Activated naive CD8-positive, alpha-beta T cell treated with anti-CD3 and anti-CD28 coated beads, Interleukin-2, amount 10 ng/mL, durations not matched to agents 7 days and 5 days (primary cell): ENCODE measurements around the gene S100A6. TPM values are rescaled to one million over a fixed set of nuclear protein-coding genes. Genes with fewer than 3 reads are reported as not detected.

Experiments
- ATAC-seq: fragments of 150-1000 bp; cut with Tn5 transposase; one replicate; pipeline ENCODE4 v1.10.0; 2021; ENCODE audit warnings: low read depth, moderate library complexity
- POLR2A ChIA-PET: fragments of 350-600 bp; sonication (Branson Sonifier 250); formaldehyde crosslinking; loops from one replicate; lab custom pipeline; 2021; ENCODE audit warnings: antibody characterized with exemption; lab: Charles Lee
- DNase-seq: peaks from one replicate; pipeline ENCODE4 v3.0.0; 2021
- H3K27ac Mint-ChIP-seq: one replicate; pipeline ENCODE4 v1.8.0; 2022; ENCODE audit warnings: mild to moderate bottlenecking, mixed read lengths
- H3K27me3 Mint-ChIP-seq: one replicate; pipeline ENCODE4 v1.8.0; 2022; ENCODE audit warnings: mild to moderate bottlenecking, moderate library complexity, mixed read lengths
- H3K36me3 Mint-ChIP-seq: one replicate; pipeline ENCODE4 v1.8.0; 2021; ENCODE audit warnings: mild to moderate bottlenecking, mixed read lengths
- H3K4me1 Mint-ChIP-seq: one replicate; pipeline ENCODE4 v1.8.0; 2021; ENCODE audit warnings: mixed read lengths
- H3K4me3 Mint-ChIP-seq: one replicate; pipeline ENCODE4 v1.8.0; 2022; ENCODE audit warnings: mild to moderate bottlenecking, moderate library complexity, mixed read lengths
- H3K9me3 Mint-ChIP-seq: one replicate; pipeline ENCODE4 v1.8.0; 2021; ENCODE audit warnings: mixed read lengths
- total RNA-seq, 2 experiments: library from RNA; stranded (reverse); gene quantifications; one replicate each; pipeline ENCODE4 v1.2.3, GENCODE V29; 2021

The S100A6 gene
- total RNA-seq, 2 experiments from 2014 or later, result 365 to 373 TPM

DNA sequence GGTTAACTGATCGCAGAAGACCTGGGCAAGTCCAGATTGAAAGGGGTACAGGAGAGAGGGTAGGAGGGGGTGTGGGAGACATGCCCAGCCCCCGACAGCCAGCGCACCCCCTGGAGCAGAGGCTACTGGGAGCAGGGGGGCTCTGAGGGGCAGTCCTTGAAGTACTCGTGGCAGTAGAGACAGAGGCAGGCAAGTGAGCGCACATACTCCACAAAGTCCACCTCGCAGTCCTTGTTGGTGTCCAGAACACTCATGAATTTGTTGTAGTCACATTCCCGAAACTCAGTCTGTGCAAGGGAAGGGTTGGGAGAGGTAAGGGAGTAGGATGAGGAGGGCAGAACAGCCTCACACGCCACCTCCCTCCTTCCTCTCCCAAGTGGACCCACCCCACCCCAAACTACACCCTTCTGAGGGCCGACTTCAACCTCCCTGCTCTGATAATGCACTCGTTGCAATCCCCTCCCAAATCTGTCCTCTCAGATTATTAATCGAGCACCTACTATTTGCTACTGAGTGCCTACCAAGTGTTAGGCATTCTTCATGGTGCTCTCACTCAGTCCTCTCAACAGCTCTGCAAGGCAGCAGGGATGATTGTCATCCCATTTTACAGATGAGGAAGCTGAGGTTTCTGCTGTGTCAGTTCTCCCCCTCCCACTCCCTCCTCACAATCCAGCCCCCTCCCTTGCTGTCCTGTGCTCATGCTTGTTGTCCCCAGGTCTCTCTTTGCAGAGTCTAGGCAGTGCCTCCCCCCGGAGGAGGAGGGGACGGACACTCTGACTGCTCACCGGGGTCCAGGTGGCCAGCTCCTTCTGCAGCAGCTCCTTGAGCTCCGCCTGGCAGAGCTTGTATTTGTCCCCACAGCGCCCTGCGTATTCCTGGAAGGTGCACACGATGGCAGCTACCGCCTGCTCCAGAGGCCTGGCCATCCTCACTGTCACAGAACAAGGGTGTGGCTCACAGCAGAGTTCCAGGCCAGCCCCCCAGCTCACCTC is 12.1 kb upstream of the S100A6 start:
- peaks cover 13% of the 10 kb centered on the region for H3K36me3 Mint-ChIP-seq
- peaks cover 39% of the 10 kb centered on the region for H3K4me1 Mint-ChIP-seq
- no peaks in the 10 kb centered on the region for H3K27me3 Mint-ChIP-seq
- POLR2A ChIA-PET, result interaction anchor here (0.6 to 4.6 kb wide), 2 partner anchors 13 kb away, joined by 6 to 140 read pairs; partner anchors contain the start of gene S100A6
- no peak overlapping the region for H3K4me3 Mint-ChIP-seq
- ATAC-seq, result no peak
- DNase-seq, result peak; percentile 10
- no peaks in the 10 kb centered on the region for H3K9me3 Mint-ChIP-seq
- H3K27ac Mint-ChIP-seq, result peak overlapping the region; percentile 50

DNA sequence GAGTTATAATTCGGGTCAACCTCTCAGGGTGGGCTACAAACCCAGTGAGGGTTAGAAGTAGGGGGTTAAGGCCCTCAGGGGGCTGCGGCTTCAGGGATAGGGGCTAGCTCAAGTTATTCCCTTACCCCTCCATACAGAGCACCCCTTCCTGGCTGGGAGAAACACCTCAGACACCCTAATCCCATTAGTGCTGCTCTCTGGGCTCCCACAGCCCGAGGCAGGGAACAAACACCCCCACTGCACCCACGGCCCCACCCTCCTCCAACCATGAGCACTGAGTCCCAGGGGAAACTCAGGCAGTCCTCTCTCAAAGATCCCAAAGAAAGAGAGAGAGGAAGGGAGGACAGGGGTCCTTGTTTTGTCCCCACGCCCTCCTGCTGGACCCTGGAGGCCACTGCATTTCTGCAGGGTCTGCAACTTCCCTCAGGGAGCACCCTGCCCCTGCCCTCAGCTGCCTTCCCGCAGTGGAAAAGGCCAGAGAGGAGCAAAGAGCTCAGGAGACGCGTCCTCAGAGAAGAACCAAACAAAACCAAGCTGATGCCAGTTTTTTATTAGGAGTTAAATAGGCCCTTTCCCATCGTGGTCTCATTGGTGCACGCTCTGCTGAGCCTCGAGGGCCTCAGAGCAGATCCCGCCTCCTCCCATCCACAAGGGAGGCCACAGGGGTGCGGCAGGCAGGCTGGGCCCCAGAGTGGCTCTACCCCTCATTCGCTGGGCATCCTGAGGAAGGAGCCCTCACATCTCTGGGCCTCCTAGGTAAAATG is 11.2 kb upstream of the S100A6 start:
- Mint-ChIP-seq H3K36me3 (peaks cover 13% of the 10 kb centered on the region), H3K27me3 (no peaks in the 10 kb centered on the region), H3K4me1 (peaks cover 46% of the 10 kb centered on the region), H3K27ac (peak overlapping the region; percentile 59), H3K4me3 (no peak overlapping the region), H3K9me3 (no peaks in the 10 kb centered on the region)
- ATAC-seq (no peak), DNase-seq (no peak)
- POLR2A ChIA-PET, result interaction anchor here (0.8 to 4.6 kb wide), 3 partner anchors 13 to 87 kb away, joined by 3 to 140 read pairs (median 20); partner anchors contain the start of genes CHTOP and S100A6

DNA sequence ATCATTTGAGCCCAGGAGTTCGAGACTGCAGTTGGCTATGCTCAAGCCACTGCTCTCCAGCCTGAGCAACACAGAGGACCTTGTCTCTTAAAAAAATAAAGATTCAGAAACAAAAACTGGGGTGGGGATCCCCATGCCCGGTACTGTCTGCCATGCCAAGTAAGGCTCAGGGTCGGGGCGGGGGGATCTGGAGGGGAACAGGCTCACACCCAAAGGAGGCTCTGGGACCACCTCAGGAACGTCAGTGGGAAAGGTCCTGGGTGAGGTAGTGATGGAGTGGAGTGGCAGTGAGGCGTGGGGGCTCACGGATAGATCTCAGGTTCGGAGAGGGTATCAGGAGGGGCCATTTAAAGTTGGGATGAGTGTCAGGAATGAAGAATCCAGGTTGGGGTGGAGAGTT is 10.6 kb upstream of the S100A6 start:
- H3K9me3 Mint-ChIP-seq, result no peaks in the 10 kb centered on the region
- peaks cover 13% of the 10 kb centered on the region for H3K36me3 Mint-ChIP-seq
- POLR2A ChIA-PET, result interaction anchor here (0.8 to 4.6 kb wide), 5 partner anchors 12 to 88 kb away, joined by 3 to 140 read pairs (median 19); partner anchors contain the start of genes CHTOP and S100A6
- ATAC-seq (no peak), DNase-seq (no peak)
- H3K27me3 Mint-ChIP-seq, result no peaks in the 10 kb centered on the region
- no peak overlapping the region for H3K4me3 Mint-ChIP-seq
- peak overlapping the region; percentile 96 for H3K27ac Mint-ChIP-seq
- H3K4me1 Mint-ChIP-seq, result peaks cover 50% of the 10 kb centered on the region

DNA sequence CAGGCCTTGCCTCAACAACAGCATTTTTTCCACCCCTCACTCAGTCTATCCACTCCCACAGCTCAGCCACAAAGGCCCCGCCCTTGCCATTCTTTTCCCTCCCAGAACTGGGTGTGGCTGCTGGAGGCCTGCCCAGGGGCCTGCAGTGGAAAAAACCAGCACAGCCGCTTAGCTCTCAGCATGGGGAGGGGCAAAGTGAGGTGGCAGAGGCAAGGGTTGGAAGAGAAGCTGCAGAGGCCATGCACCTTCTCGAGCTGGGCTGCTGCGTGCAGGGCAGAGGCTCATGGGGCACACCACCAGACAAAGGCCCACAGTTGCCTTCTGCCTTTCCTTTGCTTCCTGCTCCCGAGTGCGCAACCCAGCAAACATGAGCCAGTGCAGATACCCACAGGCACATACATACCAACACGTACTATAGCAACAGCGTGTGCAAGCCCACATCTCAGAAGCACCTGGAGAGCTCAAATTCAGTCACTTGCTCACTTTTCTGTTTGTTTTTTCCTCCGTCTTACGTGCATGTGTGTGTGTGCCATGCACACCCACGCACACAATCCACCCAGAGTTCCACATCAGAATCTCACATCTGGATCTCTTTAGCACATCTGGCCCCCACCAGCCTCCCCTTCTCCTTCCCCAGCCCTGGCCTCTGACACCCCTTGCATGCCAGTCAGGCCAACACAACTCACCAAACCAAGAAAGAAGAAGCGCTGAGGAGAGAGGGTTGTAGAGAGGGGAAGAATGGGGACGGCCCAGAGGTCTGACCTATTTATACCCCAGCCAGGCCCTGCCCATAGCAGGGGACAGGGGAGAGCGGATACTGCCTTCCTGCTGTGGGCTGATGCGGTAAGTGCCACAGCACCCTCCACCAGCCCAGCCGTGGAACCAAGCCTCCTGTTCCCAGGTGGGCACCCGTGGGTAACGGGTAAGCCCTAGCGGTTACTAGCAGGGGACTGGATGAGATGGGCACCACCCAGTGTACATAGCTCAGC is 9.6 kb upstream of the S100A6 start, which contains the start of gene S100A4:
Gene S100A4 (minus strand): TSS at position 740 of the 989 bp plus-strand sequence. CDS start 1,012 bp downstream, outside the sequence.
- no peaks in the 10 kb centered on the region for H3K9me3 Mint-ChIP-seq
- peak within 1 kb of the TSS; percentile 96 for H3K27ac Mint-ChIP-seq
- DNase-seq, result peak; percentile 86
- H3K4me1 Mint-ChIP-seq, result peaks cover 58% of the 10 kb centered on the region
- peak; percentile 81 for ATAC-seq
- H3K4me3 Mint-ChIP-seq, result peak within 1 kb of the TSS; percentile 93
- H3K36me3 Mint-ChIP-seq, result peaks cover 13% of the 10 kb centered on the region
- POLR2A ChIA-PET, result interaction anchor here (0.6 to 4.6 kb wide), 12 partner anchors 9 to 445 kb away, joined by 3 to 140 read pairs (median 4); partner anchors contain the start of genes CHTOP, RPS27 and S100A6
- no peaks in the 10 kb centered on the region for H3K27me3 Mint-ChIP-seq

DNA sequence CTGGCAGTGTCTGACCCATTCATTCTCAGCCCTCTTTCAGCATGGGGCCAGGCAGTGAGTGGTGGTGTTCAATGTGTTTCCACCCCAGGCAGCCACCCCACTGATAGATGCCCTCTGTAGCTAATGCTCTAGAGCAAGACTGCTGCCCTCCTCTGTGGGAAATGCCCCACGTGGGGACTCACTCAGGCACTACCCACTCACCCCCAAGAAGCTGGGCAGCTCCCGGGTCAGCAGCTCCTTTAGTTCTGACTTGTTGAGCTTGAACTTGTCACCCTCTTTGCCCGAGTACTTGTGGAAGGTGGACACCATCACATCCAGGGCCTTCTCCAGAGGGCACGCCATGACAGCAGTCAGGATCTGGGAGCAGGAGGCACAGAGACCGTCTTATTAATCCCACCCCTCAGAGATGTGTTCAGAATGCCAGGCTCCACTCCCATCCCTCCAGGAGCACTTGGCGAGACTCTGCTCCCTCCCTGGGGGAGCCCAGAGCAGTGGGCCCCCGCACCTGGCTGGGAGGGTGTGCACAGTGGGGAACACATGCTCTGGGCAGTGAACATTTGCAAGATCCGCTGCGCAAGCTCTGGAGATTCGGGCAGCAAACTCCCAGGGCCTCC is 8.8 kb upstream of the S100A6 start:
- peak overlapping the region; percentile 96 for H3K27ac Mint-ChIP-seq
- peaks cover 13% of the 10 kb centered on the region for H3K36me3 Mint-ChIP-seq
- peak overlapping the region; percentile 93 for H3K4me3 Mint-ChIP-seq
- DNase-seq (no peak), ATAC-seq (no peak)
- H3K4me1 Mint-ChIP-seq, result peaks cover 66% of the 10 kb centered on the region
- POLR2A ChIA-PET, result interaction anchor here (0.6 to 4.6 kb wide), 12 partner anchors 10 to 446 kb away, joined by 3 to 140 read pairs (median 4); partner anchors contain the start of genes CHTOP, RPS27 and S100A6
- no peaks in the 10 kb centered on the region for H3K27me3 Mint-ChIP-seq
- H3K9me3 Mint-ChIP-seq, result no peaks in the 10 kb centered on the region

DNA sequence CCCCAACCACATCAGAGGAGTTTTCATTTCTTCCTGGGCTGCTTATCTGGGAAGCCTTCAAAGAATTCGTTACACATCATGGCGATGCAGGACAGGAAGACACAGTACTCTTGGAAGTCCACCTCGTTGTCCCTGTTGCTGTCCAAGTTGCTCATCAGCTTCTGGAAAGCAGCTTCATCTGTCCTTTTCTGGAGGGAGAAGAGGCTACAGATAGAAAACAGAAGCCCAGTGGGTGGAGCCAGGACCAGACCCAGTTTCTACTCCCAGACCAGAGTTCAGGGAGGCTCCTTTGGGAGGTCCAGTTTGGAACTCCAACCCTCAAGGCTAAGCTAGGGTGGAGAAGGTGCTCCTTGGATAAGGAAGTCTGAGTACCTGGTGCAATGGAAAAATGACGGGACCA is 7.9 kb upstream of the S100A6 start:
- H3K27ac Mint-ChIP-seq, result peak overlapping the region; percentile 51
- H3K9me3 Mint-ChIP-seq, result no peaks in the 10 kb centered on the region
- H3K4me1 Mint-ChIP-seq, result peaks cover 65% of the 10 kb centered on the region
- H3K36me3 Mint-ChIP-seq, result peaks cover 13% of the 10 kb centered on the region
- no peak for ATAC-seq
- no peak overlapping the region for H3K4me3 Mint-ChIP-seq
- POLR2A ChIA-PET, result interaction anchor here (1.1 to 4.6 kb wide), 5 partner anchors 9 to 90 kb away, joined by 4 to 140 read pairs (median 19); partner anchors contain the start of genes CHTOP and S100A6
- DNase-seq, result no peak
- no peaks in the 10 kb centered on the region for H3K27me3 Mint-ChIP-seq

DNA sequence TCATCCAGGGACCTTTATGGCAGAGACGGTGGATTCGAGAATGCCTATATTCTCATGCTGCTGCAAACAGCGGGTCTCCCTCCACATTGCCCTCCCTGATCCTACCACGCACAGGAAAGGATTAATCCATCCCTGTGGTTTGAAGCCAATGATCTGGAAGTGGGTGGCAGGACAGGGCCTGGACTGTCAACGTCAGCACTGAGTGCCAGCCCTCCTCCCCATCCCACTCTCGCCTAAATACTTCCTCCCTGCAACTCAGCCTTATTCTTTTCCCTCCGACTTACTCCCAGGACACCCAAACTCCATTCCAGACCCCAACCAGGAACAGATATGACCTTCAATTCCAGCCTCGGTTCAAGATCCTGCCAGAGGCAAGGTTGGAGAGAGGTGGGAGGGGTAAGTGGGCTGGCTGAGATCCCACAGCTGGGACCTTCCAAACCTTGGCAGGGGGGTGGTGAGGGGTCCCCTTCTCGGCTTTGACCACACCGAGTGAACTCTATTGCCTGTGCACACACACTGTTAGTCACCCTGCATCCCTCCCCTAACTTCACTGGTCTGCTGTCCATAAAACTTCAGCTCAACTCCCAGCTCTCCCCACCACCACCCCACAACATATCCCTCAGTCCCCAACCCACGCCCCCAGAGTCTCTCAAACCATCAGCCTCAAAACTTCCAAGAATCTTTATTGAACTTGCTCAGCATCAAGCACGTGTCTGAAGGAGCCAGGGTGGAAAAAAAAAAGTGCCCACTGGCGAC is 7.3 kb upstream of the S100A6 start:
- H3K4me3 Mint-ChIP-seq, result no peak overlapping the region
- H3K9me3 Mint-ChIP-seq, result no peaks in the 10 kb centered on the region
- H3K36me3 Mint-ChIP-seq, result peaks cover 13% of the 10 kb centered on the region
- no peaks in the 10 kb centered on the region for H3K27me3 Mint-ChIP-seq
- peaks cover 60% of the 10 kb centered on the region for H3K4me1 Mint-ChIP-seq
- POLR2A ChIA-PET, result interaction anchor here (4.6 kb wide), 1 partner anchor 9 kb away, joined by 140 read pairs; the partner anchor contains the start of gene S100A6
- no peak for DNase-seq
- H3K27ac Mint-ChIP-seq, result peak overlapping the region; percentile 78
- no peak for ATAC-seq

DNA sequence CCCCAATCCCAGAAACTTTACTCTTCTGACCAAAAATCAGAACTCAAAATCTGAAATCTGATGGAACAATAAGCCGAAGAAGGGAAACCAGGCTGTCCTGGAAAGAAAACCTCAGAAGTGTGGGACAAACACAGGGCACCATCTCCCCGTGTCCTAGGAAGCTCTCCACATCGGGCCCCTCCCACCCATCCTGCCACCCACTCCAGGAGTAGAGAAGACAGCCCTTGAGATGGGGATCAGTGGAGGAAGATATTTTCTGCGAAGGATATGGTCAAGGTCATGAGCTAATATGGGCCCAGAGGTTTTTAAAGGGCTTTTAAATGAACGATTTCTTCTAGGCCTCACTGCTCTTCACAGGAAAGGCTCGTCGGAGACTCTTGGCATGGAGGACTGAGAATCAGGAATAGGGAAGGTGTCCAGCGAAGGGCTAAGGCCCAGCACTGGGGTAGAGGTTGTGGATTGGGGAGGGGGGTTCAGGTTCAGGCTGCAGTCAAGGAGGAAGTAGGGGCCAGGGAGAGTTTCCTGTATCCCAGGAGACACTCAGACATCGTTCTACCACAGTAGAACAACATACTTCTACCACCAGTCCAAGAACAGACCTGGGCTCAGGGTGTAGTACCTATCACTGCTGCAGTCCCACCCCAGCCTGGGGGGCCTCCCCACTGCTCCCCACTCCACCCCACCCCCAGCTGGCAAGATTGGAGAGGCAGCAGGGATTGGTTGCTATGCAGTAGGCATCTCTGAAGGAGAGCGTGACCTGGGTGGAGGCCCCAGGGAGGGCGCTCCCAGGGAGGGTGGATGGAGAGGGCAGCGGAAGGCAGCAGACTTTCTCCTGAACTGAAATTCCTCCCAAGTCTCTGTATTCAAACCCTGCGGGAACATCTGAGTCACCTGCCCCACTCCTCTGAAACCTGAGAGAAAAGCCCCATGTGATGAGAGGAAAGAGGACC is 6.1 kb upstream of the S100A6 start:
- Mint-ChIP-seq H3K9me3 (no peaks in the 10 kb centered on the region), H3K4me1 (peaks cover 61% of the 10 kb centered on the region), H3K27me3 (no peaks in the 10 kb centered on the region), H3K27ac (peak overlapping the region; percentile 81), H3K36me3 (peaks cover 13% of the 10 kb centered on the region), H3K4me3 (peak overlapping the region; percentile 65)
- POLR2A ChIA-PET, result interaction anchor here (0.9 to 2.6 kb wide), 5 partner anchors 10 to 186 kb away, joined by 3 to 23 read pairs (median 5); no protein-coding TSS in a partner anchor
- DNase-seq (no peak), ATAC-seq (no peak)

DNA sequence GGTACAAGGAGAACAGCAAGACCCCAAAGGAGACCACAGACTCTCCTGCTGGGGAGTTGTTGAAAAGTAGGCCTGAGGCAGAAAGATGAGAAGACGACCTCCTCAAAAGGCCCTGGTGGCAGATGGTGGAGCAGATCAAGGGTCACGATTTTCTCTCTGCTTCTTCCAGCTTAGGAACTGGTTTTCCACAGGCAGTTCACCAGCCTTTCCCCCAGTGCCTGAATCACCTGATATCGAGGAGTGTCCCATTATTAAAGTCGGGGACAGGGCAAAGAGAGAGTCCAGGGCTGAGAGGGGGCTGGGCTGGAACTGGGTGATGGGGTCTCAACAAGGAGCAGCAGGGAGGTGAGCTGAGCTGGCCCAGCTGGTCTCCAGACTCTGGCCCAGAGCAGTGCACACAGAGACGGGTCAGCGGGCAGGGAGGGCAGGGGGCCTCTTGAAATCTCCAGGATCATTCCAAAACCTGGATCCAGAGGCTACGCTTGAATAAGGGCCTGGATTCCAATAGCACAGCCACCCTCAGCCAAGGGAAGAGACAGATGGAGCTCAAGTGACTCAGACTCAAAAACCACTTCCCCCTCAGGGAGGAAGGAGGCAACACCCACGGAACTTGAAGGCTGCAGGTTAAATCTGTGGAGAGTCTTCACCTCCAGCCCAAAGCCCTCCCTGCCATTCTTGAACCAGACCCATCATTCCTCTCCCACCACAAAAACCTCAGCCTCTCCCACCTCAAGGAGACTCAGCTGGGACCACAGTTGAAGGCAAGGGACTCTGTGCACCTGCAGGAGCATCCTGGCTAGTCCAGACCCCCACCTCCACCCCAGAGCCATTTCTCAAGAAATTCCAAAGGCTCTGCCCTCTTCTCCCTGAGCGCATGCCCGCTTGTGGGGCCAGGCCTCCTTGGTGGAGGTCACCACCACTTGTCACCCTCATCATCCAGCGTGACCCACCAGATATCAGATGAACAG is 4.9 kb upstream of the S100A6 start, which contains the start of gene S100A5:
Gene S100A5 (minus strand): TSS at position 541 of the 968 bp plus-strand sequence. CDS start 743 bp downstream, outside the sequence.
- Mint-ChIP-seq H3K4me1 (peaks cover 64% of the 10 kb centered on the region), H3K27me3 (no peaks in the 10 kb centered on the region), H3K4me3 (peak within 1 kb of the TSS; percentile 65), H3K9me3 (no peaks in the 10 kb centered on the region), H3K27ac (peak within 1 kb of the TSS; percentile 81), H3K36me3 (peaks cover 13% of the 10 kb centered on the region)
- peak; percentile 15 for ATAC-seq
- POLR2A ChIA-PET, result interaction anchor here (0.7 to 2.6 kb wide), 7 partner anchors 9 to 235 kb away, joined by 3 to 23 read pairs (median 5); partner anchors contain the start of genes CHTOP and SLC27A3
- peak; percentile 55 for DNase-seq
